Measurements from ENCODE around the gene IRX5.
A peak's percentile ranks its signal among the peaks of the same experiment; 100 is the strongest.

Gene IRX5

DNA sequence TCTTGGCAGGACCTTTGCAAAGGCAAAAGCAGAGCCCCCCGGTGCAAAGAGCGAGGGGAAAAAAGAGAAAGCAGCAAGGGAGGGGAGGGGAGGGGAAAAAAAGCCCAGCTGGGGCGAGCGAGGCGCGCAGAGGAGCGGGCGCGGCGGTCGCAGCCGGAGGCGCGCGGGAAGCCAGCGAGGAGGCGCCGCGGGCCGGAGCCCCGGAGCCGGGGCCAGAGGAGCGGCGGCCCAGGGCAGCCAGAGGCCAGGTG, 129 bp downstream of the IRX5 start:
- no peak for DNase-seq (ENCODE audit: low spot score)

DNA sequence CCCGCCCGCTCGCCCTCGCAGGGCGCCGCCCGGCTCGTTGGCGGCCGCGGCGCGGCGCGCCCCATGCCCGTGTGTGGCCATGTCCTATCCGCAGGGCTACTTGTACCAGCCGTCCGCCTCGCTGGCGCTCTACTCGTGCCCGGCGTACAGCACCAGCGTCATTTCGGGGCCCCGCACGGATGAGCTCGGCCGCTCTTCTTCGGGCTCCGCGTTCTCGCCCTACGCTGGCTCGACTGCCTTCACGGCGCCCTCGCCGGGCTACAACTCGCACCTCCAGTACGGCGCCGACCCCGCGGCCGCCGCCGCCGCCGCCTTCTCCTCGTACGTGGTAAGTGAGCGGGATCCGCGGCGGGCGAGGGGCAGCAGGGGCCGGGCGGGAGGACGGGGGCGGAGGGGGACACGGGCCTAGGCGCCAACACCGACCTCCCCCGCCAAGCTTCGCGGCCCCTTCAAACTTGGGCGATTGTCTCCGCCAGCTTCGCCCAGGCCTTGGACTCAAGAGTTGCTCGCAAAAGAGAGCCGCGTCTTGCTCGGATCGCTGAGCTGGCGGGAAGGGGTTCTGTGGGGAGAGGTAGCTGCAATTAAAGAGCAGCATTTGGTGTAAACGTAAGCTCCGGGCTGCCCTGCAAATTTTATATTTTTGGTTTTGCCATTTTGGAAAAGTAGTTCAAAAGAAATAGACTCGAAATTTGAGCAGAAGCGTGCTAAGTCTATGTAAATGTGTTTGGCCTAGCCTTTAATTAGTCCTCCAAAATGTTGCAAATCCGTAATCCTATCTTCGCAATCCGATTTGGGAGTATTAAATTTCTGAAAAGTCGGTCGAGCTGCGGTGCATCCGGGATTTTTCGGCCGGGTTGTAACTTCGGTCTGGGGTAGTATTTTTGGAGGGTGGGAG, 702 bp downstream of the IRX5 start:
- DNase-seq (ENCODE audit: low spot score) = peak; percentile 35

DNA sequence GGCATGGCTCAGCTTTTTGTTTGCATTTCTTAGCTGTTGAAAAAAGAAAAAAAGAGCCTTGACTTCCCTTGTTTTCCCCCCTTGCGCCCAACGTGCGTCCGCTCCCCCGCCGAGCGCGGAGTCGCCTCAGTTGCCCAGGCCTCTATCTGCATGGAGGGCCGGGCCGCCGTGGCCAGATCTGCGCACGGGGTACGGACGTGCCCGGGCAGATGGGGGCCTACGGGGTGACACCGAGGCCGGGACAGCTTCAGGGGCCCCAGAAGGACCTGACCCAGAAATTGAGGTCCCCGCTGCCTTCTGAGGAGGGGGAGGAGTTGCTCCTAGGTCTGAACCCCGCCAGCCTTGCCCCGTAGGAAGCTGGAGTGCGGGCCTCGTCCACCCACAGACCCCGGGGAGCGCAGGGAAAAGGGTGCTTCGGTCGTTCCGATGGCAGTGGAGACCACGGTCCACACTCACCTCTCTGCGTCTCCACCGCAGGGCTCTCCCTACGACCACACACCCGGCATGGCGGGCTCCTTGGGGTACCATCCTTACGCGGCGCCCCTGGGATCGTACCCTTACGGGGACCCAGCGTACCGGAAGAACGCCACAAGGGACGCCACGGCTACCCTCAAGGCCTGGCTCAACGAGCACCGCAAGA, 1.5 kb downstream of the IRX5 start:
- DNase-seq (ENCODE audit: low spot score) = no peak

DNA sequence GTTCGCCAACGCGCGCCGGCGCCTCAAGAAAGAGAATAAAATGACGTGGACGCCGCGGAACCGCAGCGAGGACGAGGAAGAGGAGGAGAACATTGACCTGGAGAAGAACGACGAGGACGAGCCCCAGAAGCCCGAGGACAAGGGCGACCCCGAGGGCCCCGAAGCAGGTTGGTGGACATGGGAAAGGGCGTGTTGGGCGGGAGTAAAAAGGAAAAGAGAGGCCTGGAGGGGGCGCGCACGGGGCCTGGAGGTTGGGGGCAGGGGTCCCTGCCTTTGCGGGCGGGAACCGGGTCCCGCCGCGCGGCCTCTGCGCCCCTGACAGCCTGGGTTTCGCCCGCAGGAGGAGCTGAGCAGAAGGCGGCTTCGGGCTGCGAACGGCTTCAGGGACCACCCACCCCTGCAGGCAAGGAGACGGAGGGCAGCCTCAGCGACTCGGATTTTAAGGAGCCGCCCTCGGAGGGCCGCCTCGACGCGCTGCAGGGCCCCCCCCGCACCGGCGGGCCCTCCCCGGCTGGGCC, 2.1 kb downstream of the IRX5 start:
- no peak for DNase-seq (ENCODE audit: low spot score)

DNA sequence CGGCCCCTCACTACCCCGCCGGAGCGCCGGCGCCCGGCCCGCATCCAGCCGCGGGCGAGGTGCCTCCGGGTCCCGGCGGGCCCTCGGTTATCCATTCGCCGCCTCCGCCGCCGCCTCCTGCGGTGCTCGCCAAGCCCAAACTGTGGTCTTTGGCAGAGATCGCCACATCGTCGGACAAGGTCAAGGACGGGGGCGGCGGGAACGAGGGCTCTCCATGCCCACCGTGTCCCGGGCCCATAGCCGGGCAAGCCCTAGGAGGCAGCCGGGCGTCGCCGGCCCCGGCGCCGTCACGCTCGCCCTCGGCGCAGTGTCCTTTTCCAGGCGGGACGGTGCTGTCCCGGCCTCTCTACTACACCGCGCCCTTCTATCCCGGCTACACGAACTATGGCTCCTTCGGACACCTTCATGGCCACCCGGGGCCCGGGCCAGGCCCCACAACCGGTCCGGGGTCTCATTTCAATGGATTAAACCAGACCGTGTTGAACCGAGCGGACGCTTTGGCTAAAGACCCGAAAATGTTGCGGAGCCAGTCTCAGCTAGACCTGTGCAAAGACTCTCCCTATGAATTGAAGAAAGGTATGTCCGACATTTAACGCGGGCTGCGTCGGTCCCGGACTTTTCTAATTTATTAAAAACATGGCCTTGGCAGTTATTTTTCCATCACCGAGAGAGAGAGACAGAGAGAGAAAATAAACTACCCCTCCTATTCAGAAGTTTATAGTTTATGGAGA, 2.8 kb downstream of the IRX5 start:
- no peak for DNase-seq (ENCODE audit: low spot score)

DNA sequence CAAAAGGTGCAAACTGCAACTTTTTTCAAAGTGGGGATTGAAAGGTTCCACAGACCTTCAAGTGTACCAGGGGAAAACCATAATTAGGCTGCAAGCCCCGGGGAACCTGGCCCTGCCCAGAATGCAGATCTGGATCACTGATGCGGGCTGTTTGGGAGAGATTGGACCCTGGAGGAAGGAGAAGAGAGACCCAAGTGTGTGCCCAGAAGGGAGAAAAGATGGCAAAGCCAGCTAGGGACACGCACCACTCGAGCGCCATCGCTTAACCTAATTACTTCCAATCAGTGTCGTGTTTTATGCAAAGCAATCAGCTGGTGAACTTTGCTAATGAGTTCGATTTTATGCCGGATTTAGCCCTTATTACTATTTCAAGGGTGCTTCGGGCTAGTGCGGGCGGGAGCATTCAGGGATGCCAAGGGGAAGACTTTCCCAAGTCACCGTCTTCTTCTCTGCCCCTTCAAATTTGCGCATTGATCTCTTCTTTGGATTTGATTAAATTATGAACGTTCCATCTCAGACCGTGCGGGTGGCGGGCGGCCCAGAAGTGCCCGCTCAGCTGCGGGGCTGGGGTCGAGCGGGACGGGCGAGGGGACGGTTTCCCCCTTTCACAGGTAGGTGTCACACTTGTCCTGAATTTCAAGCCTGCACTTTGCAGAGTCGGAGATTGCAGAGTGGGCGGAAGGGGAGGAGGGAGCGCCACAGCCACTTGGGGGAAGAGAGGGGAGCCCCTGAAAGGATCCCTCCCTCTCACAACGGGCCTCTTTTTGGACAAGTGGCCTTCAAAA, 4.0 kb downstream of the IRX5 start:
- DNase-seq (ENCODE audit: low spot score) = no peak

DNA sequence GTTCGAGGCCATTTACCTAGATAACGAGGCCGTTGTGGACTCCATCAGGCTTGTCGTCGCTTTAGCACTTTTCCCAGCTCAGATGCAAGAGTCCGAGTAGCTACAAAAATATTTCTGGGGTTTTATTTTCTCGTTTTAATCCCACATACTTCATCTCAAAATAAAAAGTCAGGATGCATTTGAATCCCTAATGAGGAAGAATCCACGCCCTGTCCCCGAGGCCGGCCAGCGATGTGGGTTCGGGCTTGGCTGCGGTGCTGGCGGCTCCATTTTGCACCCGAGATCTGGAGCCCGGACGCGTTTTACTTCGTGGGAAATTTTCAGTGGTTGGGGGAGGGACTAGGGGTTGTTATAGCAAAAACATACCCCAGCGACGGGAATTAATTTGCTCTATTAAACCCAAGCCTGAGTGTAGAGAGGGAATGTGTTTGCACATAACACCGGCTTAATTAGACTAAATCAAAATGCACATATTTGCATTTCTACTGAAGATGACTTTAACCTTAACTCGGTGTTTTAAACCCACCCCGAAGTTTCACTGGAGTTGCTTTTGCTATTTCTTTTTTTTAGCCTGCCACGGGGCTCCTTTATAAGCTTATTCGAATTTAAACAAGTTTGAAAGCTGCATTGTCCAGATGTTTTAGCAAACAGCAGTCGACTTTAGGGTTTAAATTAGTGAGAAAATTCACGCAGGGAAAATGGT, 4.8 kb downstream of the IRX5 start:
- DNase-seq (ENCODE audit: low spot score) = no peak

DNA sequence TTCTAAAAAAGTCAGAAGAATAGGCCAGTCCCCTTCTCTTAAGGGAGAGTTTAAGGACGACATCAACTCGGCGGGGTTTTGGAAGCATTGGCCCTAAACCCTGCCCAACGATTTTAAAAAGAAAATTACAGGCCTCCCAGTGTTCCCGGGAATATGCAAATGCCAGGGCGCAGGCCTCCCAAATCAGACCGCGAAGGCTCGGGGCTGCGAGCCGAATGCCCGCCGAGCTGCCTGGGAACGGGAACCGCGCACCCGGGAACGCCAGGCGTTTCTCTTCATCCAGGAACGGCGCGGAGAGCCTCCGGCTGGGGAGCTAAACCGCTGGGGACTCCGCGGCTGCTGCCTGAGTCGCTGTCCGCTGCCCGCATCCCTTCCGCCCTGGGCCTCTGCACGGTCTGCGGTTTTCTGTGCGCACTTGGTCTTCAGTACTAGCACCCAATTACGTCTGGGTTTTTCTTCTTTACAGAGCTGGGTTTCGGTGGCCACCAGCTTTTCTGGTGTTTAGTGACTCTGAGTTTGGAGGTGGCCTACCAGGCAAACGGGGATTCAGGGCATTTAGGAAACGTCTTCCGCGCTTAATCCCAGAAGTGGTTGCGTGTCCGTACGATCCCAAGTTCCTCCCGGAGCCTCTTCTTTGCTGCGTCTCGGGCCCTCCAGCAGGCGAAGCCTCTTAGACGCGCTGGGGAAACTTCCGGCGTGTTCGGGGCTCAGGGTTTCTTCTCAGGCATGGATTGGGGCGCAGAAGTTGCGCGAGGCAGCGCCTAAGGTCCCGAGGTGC, 5.7 kb downstream of the IRX5 start:
- DNase-seq (ENCODE audit: low spot score) = no peak

DNA sequence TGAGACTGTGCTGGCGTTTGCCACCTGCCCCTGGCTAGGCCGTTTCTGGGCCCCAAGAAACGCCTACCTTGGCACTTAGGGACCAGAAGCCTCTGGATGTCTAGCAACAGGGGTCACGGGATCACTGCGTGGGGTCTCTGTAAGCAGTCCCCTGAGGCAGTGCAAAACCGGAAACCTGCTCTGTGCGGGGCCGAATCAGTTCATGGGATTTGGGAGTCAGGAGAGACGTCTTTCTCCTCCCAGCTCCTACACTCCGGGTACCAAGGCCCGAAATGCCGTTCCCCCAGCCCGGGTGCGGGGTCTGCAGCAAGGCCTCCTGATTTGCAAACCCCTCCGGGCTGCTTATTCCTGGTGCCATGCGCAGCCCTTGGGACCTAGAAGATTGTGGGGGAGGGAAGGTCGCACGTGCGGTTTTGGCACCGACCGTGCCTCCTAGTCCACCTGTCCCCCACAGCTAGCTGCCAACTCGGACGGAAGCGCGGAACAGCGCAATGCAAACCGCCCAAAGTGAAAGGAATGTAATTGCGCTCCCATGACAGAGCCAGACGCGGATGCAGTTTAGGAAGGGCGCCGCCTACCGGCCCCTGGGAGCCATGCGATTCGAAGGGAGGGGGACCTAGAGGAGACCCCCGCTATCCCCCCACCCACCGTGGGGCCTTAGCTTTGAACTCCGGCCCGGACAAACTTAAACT, 6.5 kb downstream of the IRX5 start:
- DNase-seq (ENCODE audit: low spot score) = no peak

DNA sequence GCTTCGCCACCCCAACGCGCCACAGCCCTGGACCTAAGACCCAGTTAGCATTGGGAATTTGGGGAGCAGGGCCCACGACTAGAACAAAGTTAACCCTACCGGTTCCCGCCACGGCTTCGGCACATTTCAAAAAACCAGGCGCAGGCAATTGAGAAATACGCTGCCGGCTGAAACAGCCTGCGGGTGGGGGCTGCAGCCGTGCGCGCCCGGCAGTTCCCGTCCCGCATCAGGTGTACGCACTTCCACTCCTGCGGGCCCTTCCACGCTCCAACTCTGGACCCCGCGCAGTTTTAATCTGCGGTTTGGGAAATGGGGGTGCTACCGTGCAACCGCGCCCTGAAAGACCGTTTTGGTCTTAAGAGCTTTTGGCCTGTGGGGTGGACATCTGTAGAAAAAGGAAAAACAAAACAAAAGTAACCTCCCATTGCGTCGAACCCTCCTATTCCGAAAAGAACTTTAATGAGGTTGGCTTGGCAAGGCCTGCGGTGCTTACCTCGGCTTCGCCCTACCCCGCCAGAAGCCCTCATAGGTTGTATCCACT, 7.1 kb downstream of the IRX5 start:
- no peak for DNase-seq (ENCODE audit: low spot score)

DNA sequence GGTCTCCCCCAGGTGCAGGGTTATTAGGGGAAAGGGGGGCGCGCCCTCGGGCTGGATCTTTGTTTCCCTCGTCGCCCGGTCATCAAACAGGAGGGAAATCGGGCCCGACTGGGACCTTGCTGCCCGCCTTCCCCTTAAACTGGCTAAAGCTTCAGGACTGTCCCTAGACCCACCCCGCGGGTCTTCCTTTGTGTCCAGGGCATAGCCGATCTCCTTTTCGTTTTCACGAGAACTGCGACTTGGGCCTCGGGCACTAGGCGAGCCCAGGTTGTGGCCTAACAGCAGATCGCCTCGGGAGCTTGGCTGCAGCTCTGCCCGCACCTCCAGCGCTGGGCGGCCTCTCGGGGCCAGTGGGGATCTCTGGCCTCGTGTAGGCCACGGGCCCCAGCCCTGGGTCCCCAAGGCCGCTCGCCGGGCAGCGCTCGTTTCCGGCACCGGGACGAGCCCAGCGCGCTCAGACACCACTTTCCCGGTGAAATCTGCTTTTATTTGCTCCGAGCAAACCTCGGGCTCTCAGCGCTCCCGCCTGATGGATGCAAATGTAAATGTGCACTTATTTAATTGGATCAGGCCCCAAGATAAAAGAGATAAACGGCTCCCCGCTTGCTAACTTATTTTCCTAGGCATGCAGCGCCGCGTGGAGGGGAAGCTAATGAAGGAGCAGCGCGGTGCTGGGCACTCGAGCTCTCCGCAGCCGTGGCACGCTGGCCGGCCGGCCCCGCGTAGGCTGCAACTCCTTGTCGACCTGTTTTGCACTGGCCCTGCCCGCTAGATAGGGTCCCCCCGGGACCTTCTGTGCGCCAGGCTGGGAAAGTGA, 7.8 kb downstream of the IRX5 start:
- DNase-seq (ENCODE audit: low spot score) = no peak

DNA sequence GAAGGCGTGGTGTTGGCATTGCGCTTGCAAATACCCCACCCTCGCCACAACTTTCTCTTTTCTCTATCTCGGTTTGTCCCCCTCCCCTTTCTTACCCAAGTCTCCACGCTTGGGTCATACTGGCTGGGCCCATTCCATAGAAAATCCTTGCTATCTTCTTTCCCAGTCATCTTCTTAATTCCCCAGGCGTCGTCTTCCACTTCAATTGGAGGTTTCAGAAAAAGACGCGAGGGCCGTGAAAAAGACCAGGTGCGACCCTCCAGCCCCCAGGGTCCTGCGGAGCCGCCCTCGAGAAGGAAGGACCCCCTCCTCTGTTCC, 8.3 kb downstream of the IRX5 start:
- no peak for DNase-seq (ENCODE audit: low spot score)

DNA sequence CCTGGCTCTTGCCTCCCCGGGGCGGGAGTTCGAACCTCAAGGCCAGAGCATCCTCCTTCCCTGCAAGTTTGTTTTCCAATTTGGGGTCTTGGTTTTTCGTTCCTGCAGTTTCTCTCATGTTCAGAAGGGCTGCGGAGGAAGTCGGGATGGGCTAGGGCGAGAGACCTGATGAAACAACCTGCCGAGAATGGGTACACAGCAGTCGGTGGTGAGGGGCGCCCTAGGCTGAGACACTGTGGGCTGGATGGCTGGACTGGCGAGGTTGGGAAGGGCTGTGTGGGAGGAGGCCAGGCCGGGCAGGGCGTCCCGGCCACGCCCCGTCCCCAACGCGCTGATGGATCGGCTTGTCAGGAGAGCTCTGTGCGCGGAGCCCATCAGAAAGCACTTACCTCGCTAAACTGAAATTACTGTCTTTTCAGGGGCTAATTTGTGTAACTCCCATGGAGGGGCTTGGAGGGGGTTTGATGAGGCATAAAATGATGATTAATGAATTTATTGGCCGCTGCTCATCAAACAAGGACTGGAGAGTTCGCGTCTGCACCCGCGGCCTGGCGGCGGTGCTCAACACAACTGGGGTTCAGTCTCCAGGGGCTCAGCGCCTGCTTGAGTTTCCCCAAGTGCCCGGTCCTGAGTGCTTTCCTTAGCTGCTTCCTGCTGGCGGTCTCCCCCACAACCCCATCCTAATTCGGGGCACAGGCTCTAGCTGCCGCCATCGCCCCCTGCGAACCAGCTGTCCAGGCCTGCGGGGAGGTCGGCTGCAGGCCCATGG, 9.0 kb downstream of the IRX5 start:
- DNase-seq (ENCODE audit: low spot score) = no peak

DNA sequence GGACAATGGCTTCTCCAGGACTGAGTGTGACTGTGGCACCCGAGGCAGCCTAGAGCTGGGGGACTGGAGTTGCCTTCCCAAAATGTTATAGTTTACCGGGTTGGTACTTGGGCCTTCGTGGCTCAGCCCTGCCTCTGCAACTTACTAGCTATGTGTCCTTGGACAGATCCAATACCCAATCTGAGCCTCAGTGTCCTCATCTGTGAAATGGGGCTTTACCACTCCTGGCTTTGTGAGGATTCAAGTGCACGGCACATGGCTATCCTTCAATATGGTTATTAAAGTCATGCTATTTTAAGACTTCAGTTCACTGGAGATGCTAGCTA, 9.6 kb downstream of the IRX5 start:
- DNase-seq (ENCODE audit: low spot score) = no peak

DNA sequence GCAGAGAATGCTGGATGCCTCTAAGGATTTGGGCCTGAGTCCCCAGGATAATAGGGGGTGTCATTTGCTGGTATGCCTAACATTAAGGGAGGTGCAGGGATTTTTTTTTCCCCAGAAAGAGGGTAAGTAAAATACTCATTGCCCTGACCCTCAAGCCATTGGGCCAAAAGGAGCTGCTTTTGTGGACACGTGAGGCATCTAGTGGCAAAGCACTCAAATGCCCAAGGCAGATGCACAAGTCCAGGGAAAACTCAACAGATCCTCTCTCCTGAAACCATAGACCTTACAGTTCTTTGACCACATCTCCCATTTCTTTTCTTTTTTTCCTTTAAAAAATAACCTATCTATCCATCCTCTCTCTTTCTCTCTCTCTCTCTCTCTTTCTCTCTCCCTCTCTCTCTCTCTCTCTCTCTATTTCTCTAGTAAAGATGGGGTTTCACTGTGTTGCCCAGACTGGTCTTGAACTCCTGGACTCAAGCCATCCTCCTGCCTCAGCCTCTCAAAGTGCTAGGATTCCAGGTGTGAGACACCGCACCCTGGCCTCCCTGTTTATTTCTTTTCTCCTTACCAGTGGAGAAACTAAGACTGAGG, 11.8 kb downstream of the IRX5 start:
- no peak for DNase-seq (ENCODE audit: low spot score)

DNA sequence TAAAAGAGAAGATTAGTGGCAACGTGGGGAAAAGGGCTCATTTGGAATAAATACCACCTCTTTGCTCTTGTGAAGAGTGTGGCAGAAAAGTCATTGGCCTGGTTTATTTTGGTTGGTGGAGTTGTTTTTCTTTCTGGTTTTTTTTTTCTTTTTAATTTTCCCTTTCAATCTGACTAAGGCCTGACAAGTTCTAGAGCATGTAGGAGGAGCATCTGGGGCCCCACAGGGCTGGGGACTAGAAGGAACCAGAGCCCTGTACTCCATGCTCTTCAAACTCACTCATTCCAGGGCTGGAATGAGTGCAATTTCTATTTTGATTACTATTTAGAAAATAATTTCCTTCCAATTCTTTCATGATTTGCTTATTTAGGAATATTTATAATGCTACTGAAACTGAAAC, 13.3 kb downstream of the IRX5 start:
- DNase-seq (ENCODE audit: low spot score) = no peak

DNA sequence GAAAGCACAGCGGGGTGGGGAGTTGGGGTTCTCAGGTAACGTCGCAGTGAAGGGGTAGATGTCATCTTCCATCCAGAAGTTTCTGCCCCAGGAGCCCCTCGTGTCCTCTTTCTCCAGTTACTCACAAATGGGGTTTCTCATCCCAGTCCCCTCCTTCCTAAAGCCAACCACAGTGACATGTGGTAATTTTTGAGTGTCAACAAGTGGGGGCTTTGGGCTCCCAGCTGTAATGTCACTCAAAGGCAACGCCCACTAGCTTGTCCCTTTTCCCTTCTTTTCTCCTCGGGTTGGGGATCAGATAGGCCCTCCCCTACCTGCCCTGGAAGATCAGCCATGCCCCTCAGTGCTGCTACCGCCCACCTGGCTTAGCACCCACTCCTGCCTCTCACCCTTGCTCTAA, 14.4 kb downstream of the IRX5 start:
- no peak for DNase-seq (ENCODE audit: low spot score)

DNA sequence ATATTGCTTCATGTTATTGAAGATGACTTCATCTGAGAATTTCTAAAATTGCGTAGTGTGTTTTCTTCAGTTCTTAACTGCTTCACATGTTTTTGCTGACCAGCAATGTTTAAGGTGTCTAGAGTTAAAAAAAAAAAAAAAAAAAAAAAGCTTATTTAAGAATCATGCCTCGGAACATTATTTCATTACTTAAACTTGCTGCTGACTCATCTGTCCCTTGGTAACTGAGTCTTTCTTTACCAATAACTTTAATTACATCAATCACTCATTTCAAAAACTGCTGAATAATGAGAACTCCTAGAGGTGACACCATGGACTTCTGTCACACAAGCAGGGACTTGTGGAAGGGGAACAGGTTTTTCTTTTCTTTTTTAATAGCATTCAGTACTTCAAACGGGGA, 16.2 kb downstream of the IRX5 start:
- DNase-seq (ENCODE audit: low spot score) = no peak

All from SK-N-DZ (cell line).